GM23248 (cell line): ENCODE data around the gene TM9SF3.

ENCODE experiments used
- EZH2 ChIP-seq: fragments of 200-600 bp; sonication (generic); IDR thresholded peaks from 2 replicates; pipeline ENCODE4 v1.6.1; 2018; ENCODE audit warnings: antibody characterized with exemption, mild to moderate bottlenecking; ENCODE audit not compliant: insufficient read depth, poor library complexity, severe bottlenecking
- EZH2phosphoT487 ChIP-seq: fragments of 200-600 bp; sonication (generic); IDR thresholded peaks from 2 replicates; pipeline ENCODE4 v1.6.1; 2018; ENCODE audit warnings: antibody characterized with exemption, moderate library complexity, mild to moderate bottlenecking, low read depth; ENCODE audit not compliant: insufficient read depth

DNA sequence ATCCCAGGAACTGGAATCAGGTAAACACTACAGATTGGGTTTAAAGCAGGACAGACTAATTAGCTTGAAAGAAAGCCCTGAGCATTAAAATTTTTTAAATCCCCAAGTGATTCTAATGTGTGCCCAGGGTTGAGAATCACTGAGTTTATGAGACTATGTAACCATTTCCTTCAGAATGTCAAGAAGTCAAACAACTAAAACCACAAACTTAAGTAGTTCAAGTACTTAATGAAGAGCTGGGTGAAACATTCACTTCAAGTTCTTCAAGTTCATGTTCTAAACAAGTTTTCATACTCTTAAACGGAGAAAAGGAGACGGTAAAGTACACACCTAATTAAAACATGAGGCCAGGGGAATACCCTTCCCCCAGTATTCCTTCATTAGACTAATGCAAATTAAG is 44.9 kb downstream of the TM9SF3 start:
- TF ChIP-seq EZH2 (no peak), EZH2phosphoT487 (no peak)
